ENCODE measurements around the gene LIN54.

DNA sequence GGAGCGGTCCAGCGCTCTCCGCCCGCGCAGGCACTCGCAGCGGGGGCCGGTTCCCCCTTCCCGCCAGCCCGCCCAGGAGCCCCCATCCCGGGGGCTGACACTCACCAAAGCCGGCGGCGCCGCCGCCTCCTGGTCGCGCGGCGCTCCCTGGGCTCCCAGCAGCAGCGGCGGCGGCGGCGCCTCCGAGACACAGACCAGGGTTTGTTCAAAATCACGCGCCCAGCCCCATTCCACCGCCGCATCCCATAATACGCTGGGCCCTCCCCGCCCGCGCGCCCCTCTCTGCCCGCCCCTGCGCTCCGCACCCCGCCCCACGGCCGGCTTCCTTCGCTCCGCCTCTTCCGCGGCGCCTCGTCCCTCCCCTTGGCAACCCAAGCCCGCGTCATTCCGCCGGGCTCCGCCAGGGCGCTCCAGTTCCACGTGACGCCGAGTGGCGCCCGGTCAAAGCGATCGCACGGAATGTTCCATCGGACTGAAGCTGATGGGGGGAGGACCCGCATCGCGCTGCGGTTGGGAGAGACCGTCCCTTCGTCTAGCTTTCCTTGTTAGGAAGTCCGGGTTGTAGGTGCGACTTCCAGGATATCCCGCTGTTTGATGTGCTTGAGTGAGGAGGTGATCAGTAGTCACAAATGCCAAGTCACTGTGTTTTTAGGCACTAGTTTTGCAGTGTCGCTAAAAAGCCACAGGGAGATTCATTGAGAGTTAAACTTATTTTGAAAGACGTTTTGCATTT, 2.2 kb upstream of the LIN54 start:
- TF ChIP-seq, protein P1, sequence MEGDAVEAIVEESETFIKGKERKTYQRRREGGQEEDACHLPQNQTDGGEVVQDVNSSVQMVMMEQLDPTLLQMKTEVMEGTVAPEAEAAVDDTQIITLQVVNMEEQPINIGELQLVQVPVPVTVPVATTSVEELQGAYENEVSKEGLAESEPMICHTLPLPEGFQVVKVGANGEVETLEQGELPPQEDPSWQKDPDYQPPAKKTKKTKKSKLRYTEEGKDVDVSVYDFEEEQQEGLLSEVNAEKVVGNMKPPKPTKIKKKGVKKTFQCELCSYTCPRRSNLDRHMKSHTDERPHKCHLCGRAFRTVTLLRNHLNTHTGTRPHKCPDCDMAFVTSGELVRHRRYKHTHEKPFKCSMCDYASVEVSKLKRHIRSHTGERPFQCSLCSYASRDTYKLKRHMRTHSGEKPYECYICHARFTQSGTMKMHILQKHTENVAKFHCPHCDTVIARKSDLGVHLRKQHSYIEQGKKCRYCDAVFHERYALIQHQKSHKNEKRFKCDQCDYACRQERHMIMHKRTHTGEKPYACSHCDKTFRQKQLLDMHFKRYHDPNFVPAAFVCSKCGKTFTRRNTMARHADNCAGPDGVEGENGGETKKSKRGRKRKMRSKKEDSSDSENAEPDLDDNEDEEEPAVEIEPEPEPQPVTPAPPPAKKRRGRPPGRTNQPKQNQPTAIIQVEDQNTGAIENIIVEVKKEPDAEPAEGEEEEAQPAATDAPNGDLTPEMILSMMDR (IDR thresholded peaks at IDR 0.05): peak in 2 of 3 donors; percentile 83 to 86
- peak; percentile 27 for TF ChIP-seq POLR2A (IDR thresholded peaks at IDR 0.05)
- TF ChIP-seq EP300 (IDR thresholded peaks at IDR 0.05): no peak
